Heart left ventricle (tissue), 16 donors: ENCODE data around the gene PHIP. TPM values are rescaled to one million over a fixed set of nuclear protein-coding genes. Genes with fewer than 3 reads are reported as not detected.

ENCODE experiments used
- ATAC-seq, 4 donors: fragments of 200-7000 bp; cut with Tn5 transposase; one replicate each; pipeline ENCODE4 v1.9.1; 2020 to 2022; ENCODE audit warnings: moderate library complexity in 4 of 4, mild to moderate bottlenecking in 3 of 4, moderate number of reproducible peaks in 1 of 4
- DNase-seq, 5 donors: peaks; one replicate each; pipeline ENCODE4 v3.0.0-alpha.2; 2020
- H3K27ac ChIP-seq, 12 donors: fragments of 200-600 bp; sonication (generic) in 4 of 12; one replicate each; pipeline versions ENCODE4 v1.5.0 to v1.8.0; 2016 to 2022; ENCODE audit warnings: mild to moderate bottlenecking in 2 of 12
- H3K27me3 ChIP-seq, 9 donors: fragments of 200-600 bp; sonication (generic) in 2 of 9; one replicate each; pipeline versions ENCODE4 v1.5.1 to v1.8.0; 2016 to 2022; ENCODE audit warnings: mild to moderate bottlenecking in 3 of 9
- H3K36me3 ChIP-seq, 9 donors: fragments of 200-600 bp; sonication (generic) in 2 of 9; one replicate each; pipeline versions ENCODE4 v1.5.0 to v1.8.0; 2018 to 2022; ENCODE audit warnings: mild to moderate bottlenecking in 2 of 9
- H3K4me1 ChIP-seq, 12 donors: fragments of 200-600 bp; sonication (generic) in 4 of 12; one replicate each; pipeline versions ENCODE4 v1.5.0 to v1.8.0; 2016 to 2022; ENCODE audit warnings: mild to moderate bottlenecking in 3 of 12
- H3K4me3 ChIP-seq, 12 donors: fragments of 200-600 bp; sonication (generic) in 4 of 12; one replicate each; pipeline versions ENCODE4 v1.5.0 to v1.8.0; 2017 to 2022; ENCODE audit warnings: mild to moderate bottlenecking in 9 of 12, moderate library complexity in 4 of 12
- H3K9me3 ChIP-seq, 12 donors: fragments of 200-600 bp; sonication (generic) in 4 of 12; one replicate each; pipeline versions ENCODE4 v1.5.0 to v1.8.0; 2016 to 2022; ENCODE audit warnings: mild to moderate bottlenecking in 1 of 12
- CTCF ChIP-seq, 12 donors: fragments of 200-600 bp; sonication (generic) in 4 of 12; IDR thresholded peaks; one replicate each; pipeline versions ENCODE4 v1.5.0 to v1.8.0; 2018 to 2022; ENCODE audit warnings: antibody characterized with exemption in 12 of 12, mild to moderate bottlenecking in 5 of 12
- POLR2A ChIP-seq, 2 donors: fragments of 450-650 bp; IDR thresholded peaks; one replicate each; pipeline ENCODE4 v1.6.1; 2017; ENCODE audit warnings: antibody characterized with exemption in 2 of 2, mild to moderate bottlenecking in 2 of 2, moderate library complexity in 2 of 2
- WGBS, 4 donors: extraction: QIAGEN DNeasy Blood & Tissue Kit in 2 of 4; methylation state at CpG; one replicate each; pipeline versions ENCODE4 v1.1.5 to v1.1.7; 2013 to 2018; 5-methylcytosine and 5-hydroxymethylcytosine counted together
- intact Hi-C, 10 donors: fragments of 100-400 bp; cut with DNase I; formaldehyde crosslinking; loops; one replicate each; pipeline versions ENCODE4 v1.11.1 to v1.14.2; 2022
- polyA plus RNA-seq, 2 donors: library from polyadenylated mRNA; stranded (reverse); fragments of 200-250 nt; gene quantifications; one replicate each; pipeline ENCODE4 v1.2.3, GENCODE V29; 2013
- total RNA-seq, 9 donors: library from RNA; depleted of rRNA in 2 of 9; stranded (reverse); fragments of >200 nt in 2 of 9; fragmentation: NEBNext Ultra II Directional in 3 of 9; extraction: Animal tissue kit (Norgen Biotek cat#: 25700) in 3 of 9; gene quantifications; one replicate each; pipeline versions ENCODE4 v1.1.0 to v1.2.4, GENCODE V29; 2016 to 2023
- donor health status: ischemic (EF 13 %, LVEDD 7.1; RV severe dilation, severe dysfunction).
- donor health status: healthy with polysubstance abuse.
- donor health status: DM: no; HTN: yes; CAD: no.
- donor health status: DM: no; HTN: no; CAD: no.
- donor health status: ischemic (EF 25% LVEDD 6.9; RV normal size, moderate dysfunction).
- donor health status: ischemic (EF 25% LVEDD 5.7; RV mildly dilated, moderate dysfunction).
- donor health status: healthy.
- donor health status: DM: yes; HTN: yes; CAD: no.
- donor health status: ischemic (EF 35%, LVEDD 5.7; RV mildly dilated, moderate dysfunction).
- donor health status: nonischemic (EF 11% LVEDD 7.7; RV severe dilation, severe dysfunction).
- donor health status: DM: yes; HTN: yes; CAD: no.
- donor health status: PGD.
- donor health status: ischemic (EF 29% LVEDD 5.4; RV normal size, mild dysfunction).
- donor health status: nonischemic (EF 23%, LVEDD 6.1; RV moderate dilation, normal function).

Gene PHIP
- total and polyA plus RNA-seq, 11 donors, result 5.6 to 18.9 (median 12.5) TPM

- Histone ChIP-seq H3K27me3 (no peaks in the 10 kb centered on the region), H3K4me3 (no peak overlapping the region), H3K4me1 (peaks cover 0 to 21% (median 6%) of the 10 kb centered on the region in 12 donors), H3K9me3 (no peaks in the 10 kb centered on the region), H3K36me3 (no peaks in the 10 kb centered on the region), H3K27ac (no peak overlapping the region)
- TF ChIP-seq CTCF (IDR thresholded peaks at IDR 0.05) (no peak), POLR2A (IDR thresholded peaks at IDR 0.05) (no peak)
- intact Hi-C loops, result no loop called here
- no peak for ATAC-seq
- DNase-seq, result no peak
Measured at GRCh38 chr6:79081663-79082062, 3.6 kb upstream of the PHIP start.

- Histone ChIP-seq H3K9me3 (no peaks in the 10 kb centered on the region), H3K27ac (peak overlapping the region in 7 of 12 donors; percentile 95 to 99 (median 98)), H3K27me3 (no peaks in the 10 kb centered on the region), H3K36me3 (no peaks in the 10 kb centered on the region), H3K4me3 (peak overlapping the region in 11 of 12 donors; percentile 69 to 94 (median 90)), H3K4me1 (peaks cover 8 to 39% (median 20%) of the 10 kb centered on the region in 12 donors)
- ATAC-seq (no peak), DNase-seq (no peak)
- intact Hi-C loops, result loop anchor here in 9 of 10 donors (2.0 to 10.0 kb wide), 8 partner anchors 153 to 465 kb away; partner anchors contain the start of genes HMGN3 (in 6 of the 9) and LCA5 (in 4 of the 9)
- WGBS, 4 donors, result 26 to 46% (median 37%) methylated on average over 2 of the region's 2 CpGs
- no peak for TF ChIP-seq CTCF (IDR thresholded peaks at IDR 0.05)
- no peak for TF ChIP-seq POLR2A (IDR thresholded peaks at IDR 0.05)
Measured at GRCh38 chr6:79079561-79080041, 1.5 kb upstream of the PHIP start.

- 0 to 1% (median 0%) methylated on average over 1 to 49 of the region's 49 CpGs; no CpG with 5 or more reads in 1 of the 4 donors for WGBS, 4 donors
- peak in 1 of 5 donors; percentile 56 for DNase-seq
- ATAC-seq, result peak; percentile 4 to 40 (median 26)
Measured at GRCh38 chr6:79077715-79078074, 359 bp downstream of the PHIP start.

More at GRCh38 chr6:79077715-79078074, 359 bp downstream of the PHIP start:
- peak overlapping the region; percentile 69 to 94 (median 88) for H3K4me3 ChIP-seq
- H3K36me3 ChIP-seq, result no peaks in the 10 kb centered on the region
- peaks cover 8 to 49% (median 31%) of the 10 kb centered on the region in 12 donors for H3K4me1 ChIP-seq
- TF ChIP-seq POLR2A (IDR thresholded peaks at IDR 0.05), result no peak
- TF ChIP-seq CTCF (IDR thresholded peaks at IDR 0.05), result no peak
- no peaks in the 10 kb centered on the region for H3K9me3 ChIP-seq
- H3K27me3 ChIP-seq, result no peaks in the 10 kb centered on the region
- intact Hi-C loops, result loop anchor here (1.0 to 10.0 kb wide), 9 partner anchors 155 to 467 kb away; partner anchors contain the start of genes HMGN3 (in 10 of the 10) and LCA5 (in 4 of the 10)
- peak overlapping the region; percentile 95 to 100 (median 98) for H3K27ac ChIP-seq
